GM12878 (cell line): ENCODE measurements around the gene PLEKHG4B.
"Not testable (repeated sequence)": the region's sequence is repeated elsewhere in the genome, so short reads cannot be mapped to it uniquely, and the experiment has no call there.

Source experiments
- JUNB ChIP-seq: IDR thresholded peaks from 2 replicates; pipeline ENCODE4 v1.6.1; 2016; ENCODE audit warnings: antibody characterized with exemption, mild to moderate bottlenecking
- MEF2A ChIP-seq: IDR thresholded peaks from 2 replicates; pipeline ENCODE4 v1.6.1; 2011; ENCODE audit warnings: low read depth, mild to moderate bottlenecking, low read length, moderate library complexity; ENCODE audit not compliant: insufficient read depth
- ZNF274 ChIP-seq: IDR thresholded peaks from one replicate; pipeline ENCODE4 v1.8.0; 2011; ENCODE audit not compliant: insufficient read length, insufficient read depth
- ZZZ3 ChIP-seq: IDR thresholded peaks from 2 replicates; pipeline ENCODE4 v1.6.1; 2011; ENCODE audit warnings: low read depth; ENCODE audit not compliant: control insufficient read depth, insufficient read length
- TF ChIP-seq, protein P1 (sequence below): IDR thresholded peaks from 2 replicates; pipeline ENCODE4 v1.6.1; 2011; ENCODE audit warnings: borderline replicate concordance, low read depth, mild to moderate bottlenecking, moderate library complexity, low read length; ENCODE audit not compliant: insufficient read depth, poor library complexity, severe bottlenecking
- TF ChIP-seq, protein P2 (sequence below): IDR thresholded peaks from 2 replicates; pipeline ENCODE4 v1.6.1; 2012; ENCODE audit warnings: low read length, inconsistent platforms
- TF ChIP-seq, protein P3 (sequence below): IDR thresholded peaks from 2 replicates; pipeline ENCODE4 v1.6.1; 2011; ENCODE audit warnings: borderline replicate concordance, low read depth, mild to moderate bottlenecking, moderate library complexity, mixed read lengths, low read length; ENCODE audit not compliant: insufficient read depth; ENCODE audit errors: extremely low read length

DNA sequence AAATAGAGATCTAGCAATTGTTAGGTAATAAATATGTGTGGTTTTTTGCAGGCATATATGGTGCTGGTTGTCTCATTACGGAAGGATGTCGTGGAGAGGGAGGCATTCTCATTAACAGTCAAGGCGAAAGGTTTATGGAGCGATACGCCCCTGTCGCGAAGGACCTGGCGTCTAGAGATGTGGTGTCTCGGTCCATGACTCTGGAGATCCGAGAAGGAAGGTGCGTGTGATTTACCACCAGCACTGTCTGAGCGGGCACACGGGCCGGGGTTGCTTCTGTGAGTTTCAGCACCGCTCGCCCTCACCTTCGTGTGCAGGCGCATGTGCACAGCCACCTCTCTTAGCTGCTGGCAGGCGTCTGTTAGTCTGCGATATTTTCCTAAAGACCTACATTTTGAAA is 141.5 kb downstream of the PLEKHG4B start:
- TF ChIP-seq, protein P1, sequence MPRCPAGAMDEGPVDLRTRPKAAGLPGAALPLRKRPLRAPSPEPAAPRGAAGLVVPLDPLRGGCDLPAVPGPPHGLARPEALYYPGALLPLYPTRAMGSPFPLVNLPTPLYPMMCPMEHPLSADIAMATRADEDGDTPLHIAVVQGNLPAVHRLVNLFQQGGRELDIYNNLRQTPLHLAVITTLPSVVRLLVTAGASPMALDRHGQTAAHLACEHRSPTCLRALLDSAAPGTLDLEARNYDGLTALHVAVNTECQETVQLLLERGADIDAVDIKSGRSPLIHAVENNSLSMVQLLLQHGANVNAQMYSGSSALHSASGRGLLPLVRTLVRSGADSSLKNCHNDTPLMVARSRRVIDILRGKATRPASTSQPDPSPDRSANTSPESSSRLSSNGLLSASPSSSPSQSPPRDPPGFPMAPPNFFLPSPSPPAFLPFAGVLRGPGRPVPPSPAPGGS, result not testable (repeated sequence)
- not testable (repeated sequence) for TF ChIP-seq ZNF274, JUNB, ZZZ3, MEF2A
- TF ChIP-seq, protein P2, sequence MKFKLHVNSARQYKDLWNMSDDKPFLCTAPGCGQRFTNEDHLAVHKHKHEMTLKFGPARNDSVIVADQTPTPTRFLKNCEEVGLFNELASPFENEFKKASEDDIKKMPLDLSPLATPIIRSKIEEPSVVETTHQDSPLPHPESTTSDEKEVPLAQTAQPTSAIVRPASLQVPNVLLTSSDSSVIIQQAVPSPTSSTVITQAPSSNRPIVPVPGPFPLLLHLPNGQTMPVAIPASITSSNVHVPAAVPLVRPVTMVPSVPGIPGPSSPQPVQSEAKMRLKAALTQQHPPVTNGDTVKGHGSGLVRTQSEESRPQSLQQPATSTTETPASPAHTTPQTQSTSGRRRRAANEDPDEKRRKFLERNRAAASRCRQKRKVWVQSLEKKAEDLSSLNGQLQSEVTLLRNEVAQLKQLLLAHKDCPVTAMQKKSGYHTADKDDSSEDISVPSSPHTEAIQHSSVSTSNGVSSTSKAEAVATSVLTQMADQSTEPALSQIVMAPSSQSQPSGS, result not testable (repeated sequence)
- TF ChIP-seq, protein P3, sequence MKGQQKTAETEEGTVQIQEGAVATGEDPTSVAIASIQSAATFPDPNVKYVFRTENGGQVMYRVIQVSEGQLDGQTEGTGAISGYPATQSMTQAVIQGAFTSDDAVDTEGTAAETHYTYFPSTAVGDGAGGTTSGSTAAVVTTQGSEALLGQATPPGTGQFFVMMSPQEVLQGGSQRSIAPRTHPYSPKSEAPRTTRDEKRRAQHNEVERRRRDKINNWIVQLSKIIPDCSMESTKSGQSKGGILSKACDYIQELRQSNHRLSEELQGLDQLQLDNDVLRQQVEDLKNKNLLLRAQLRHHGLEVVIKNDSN, result not testable (repeated sequence)
